HG02610 (cell line): Measurements from ENCODE around the gene UNCX.

Experiments
- ATAC-seq: cut with Tn5 transposase; IDR thresholded peaks from one replicate; pipeline ENCODE4 v1.9.1; 2021; ENCODE audit warnings: mild to moderate bottlenecking, moderate library complexity; ENCODE audit not compliant: unreplicated experiment

UNCX gene

GRCh38 chr7:1231214-1232102 is 1.2 kb upstream of the UNCX start:
- no peak for ATAC-seq

GRCh38 chr7:1232103-1232466 is 587 bp upstream of the UNCX start:
- no peak for ATAC-seq

GRCh38 chr7:1233333-1234048 is 819 bp downstream of the UNCX start:
- no peak for ATAC-seq

- no peak for ATAC-seq
Measured at GRCh38 chr7:1234049-1234880, 1.6 kb downstream of the UNCX start.

- ATAC-seq = no peak
Measured at GRCh38 chr7:1234881-1235500, 2.3 kb downstream of the UNCX start.

GRCh38 chr7:1235501-1236131 is 2.9 kb downstream of the UNCX start:
- ATAC-seq = no peak

GRCh38 chr7:1236132-1236661 is 3.5 kb downstream of the UNCX start:
- no peak for ATAC-seq

GRCh38 chr7:1236831-1237701 is 4.4 kb downstream of the UNCX start:
- ATAC-seq = no peak

- no peak for ATAC-seq
Measured at GRCh38 chr7:1237704-1238255, 5.1 kb downstream of the UNCX start.

GRCh38 chr7:1238450-1238882 is 5.8 kb downstream of the UNCX start:
- no peak for ATAC-seq

- no peak for ATAC-seq
Measured at GRCh38 chr7:1238931-1239802, 6.5 kb downstream of the UNCX start.

GRCh38 chr7:1239803-1240516 is 7.3 kb downstream of the UNCX start:
- no peak for ATAC-seq

GRCh38 chr7:1240517-1241257 is 8.0 kb downstream of the UNCX start:
- no peak for ATAC-seq

- no peak for ATAC-seq
Measured at GRCh38 chr7:1241258-1241602, 8.6 kb downstream of the UNCX start.

GRCh38 chr7:1241603-1242255 is 9.1 kb downstream of the UNCX start:
- ATAC-seq = no peak

- ATAC-seq = no peak
Measured at GRCh38 chr7:1242256-1242605, 9.6 kb downstream of the UNCX start.
